HepG2 (cell line): Measurements from ENCODE around the gene CPNE5. TPM values are rescaled to one million over a fixed set of nuclear protein-coding genes. Genes with fewer than 3 reads are reported as not detected.

Experiments used
- ATAC-seq: fragments of 200-7000 bp; cut with Tn5 transposase; 3 replicates; pipeline ENCODE4 v1.9.1; 2020; ENCODE audit warnings: mild to moderate bottlenecking, moderate library complexity
- BruUV-seq: library from RNA; stranded (reverse); fragments of 400-500 nt; replicated peaks from 2 replicates; lab custom pipeline; 2021; lab: Mats Ljungman, UMichigan
- CTCF ChIA-PET: fragments of 300-600 bp; formaldehyde crosslinking; extraction: SDS; loops from one replicate; lab custom pipeline; 2021; ENCODE audit warnings: low total read pairs, inconsistent platforms, low intra/inter-chr PET ratio; lab: Yijun Ruan, JAX
- POLR2A ChIA-PET: fragments of 350-600 bp; sonication (Branson Sonifier 250); formaldehyde crosslinking; loops from one replicate; lab custom pipeline; 2020; ENCODE audit warnings: antibody characterized with exemption, inconsistent platforms; lab: Yijun Ruan, JAX
- DNase-seq: peaks from one replicate; pipeline ENCODE4 v3.0.0-alpha.2; 2015; ENCODE audit warnings: low spot score
- FAIRE-seq: peaks from 3 replicates; lab custom pipeline; 2011; peaks lifted over from hg19 to GRCh38; lab: Jason Lieb, UNC
- H2AFZ ChIP-seq: one replicate; pipeline ENCODE4 v1.6.1; 2011; ENCODE audit warnings: low read length, inconsistent platforms
- H3K27ac ChIP-seq: fragments of 300-600 bp; 3 replicates; pipeline ENCODE4 v1.8.0; 2011; ENCODE audit warnings: mixed run types, mild to moderate bottlenecking, mixed read lengths, low read length, inconsistent platforms; ENCODE audit not compliant: insufficient read depth; ENCODE audit errors: extremely low read length
- H3K27me3 ChIP-seq, 2 experiments: fragments of 200-600 bp in 1 of 2; 2 replicates in 1 of 2; 3 replicates in 1 of 2; pipeline versions ENCODE4 v1.6.0 to v1.8.0; 2011; ENCODE audit warnings: low read length in 2 of 2, mild to moderate bottlenecking in 2 of 2, moderate library complexity in 2 of 2, inconsistent platforms in 1 of 2; ENCODE audit not compliant: insufficient read depth in 2 of 2, control insufficient read depth in 1 of 2
- H3K36me3 ChIP-seq, 2 experiments: fragments of 200-600 bp in 1 of 2; replicated peaks in 1 of 2; 2 replicates in 1 of 2; 3 replicates in 1 of 2; pipeline versions ENCODE4 v1.5.1 to v1.8.0; 2011; ENCODE audit warnings: low read length in 2 of 2, inconsistent platforms in 1 of 2; ENCODE audit not compliant: insufficient read depth in 2 of 2, control insufficient read depth in 1 of 2
- H3K4me1 ChIP-seq: 2 replicates; pipeline ENCODE4 v1.5.1; 2012; ENCODE audit warnings: low read length, inconsistent platforms; ENCODE audit not compliant: insufficient read depth
- H3K4me2 ChIP-seq: 2 replicates; pipeline ENCODE4 v1.6.0; 2011; ENCODE audit warnings: low read depth, low read length, inconsistent platforms
- H3K4me3 ChIP-seq, 3 experiments: fragments of 200-600 bp in 1 of 3; sonication (generic), shearing (Covaris generic) in 1 of 3; replicated peaks in 1 of 3; 2 replicates each; pipeline ENCODE4 v1.5.1; 2011 to 2016; ENCODE audit warnings: low read length in 3 of 3, inconsistent platforms in 2 of 3, low read depth in 2 of 3, mild to moderate bottlenecking in 2 of 3, control low read depth in 1 of 3, mixed read lengths in 1 of 3; ENCODE audit not compliant: insufficient read depth in 1 of 3
- H3K79me2 ChIP-seq: one replicate; pipeline ENCODE4 v1.6.1; 2011; ENCODE audit warnings: low read length, inconsistent platforms; ENCODE audit not compliant: insufficient read depth
- H3K9ac ChIP-seq: 2 replicates; pipeline ENCODE4 v1.6.0; 2011; ENCODE audit warnings: mild to moderate bottlenecking, low read depth, low read length, inconsistent platforms; ENCODE audit not compliant: insufficient read depth
- H3K9me3 ChIP-seq: 2 replicates; pipeline ENCODE4 v1.5.1; 2012; ENCODE audit warnings: mild to moderate bottlenecking, low read length
- H4K20me1 ChIP-seq: 2 replicates; pipeline ENCODE4 v1.6.0; 2011; ENCODE audit warnings: inconsistent platforms, mild to moderate bottlenecking, low read length, moderate library complexity; ENCODE audit not compliant: insufficient read depth
- BRD4 ChIP-seq: sonication (generic); formaldehyde crosslinking; IDR thresholded peaks from 2 replicates; pipeline ENCODE4 v1.4.0; 2020; ENCODE audit warnings: missing genetic modification reagents
- EEA1 ChIP-seq: sonication (generic); formaldehyde crosslinking; IDR thresholded peaks from 2 replicates; pipeline ENCODE4 v1.5.1; 2020; ENCODE audit warnings: mild to moderate bottlenecking, missing genetic modification reagents, borderline replicate concordance
- NCOA5 ChIP-seq: sonication (generic); formaldehyde crosslinking; IDR thresholded peaks from 2 replicates; pipeline ENCODE4 v1.4.0; 2020; ENCODE audit warnings: missing genetic modification reagents
- ZNF44 ChIP-seq: sonication (generic); formaldehyde crosslinking; IDR thresholded peaks from 2 replicates; pipeline ENCODE4 v1.5.1; 2020; ENCODE audit warnings: mild to moderate bottlenecking, missing genetic modification reagents
- ZNF816 ChIP-seq: sonication (generic); formaldehyde crosslinking; IDR thresholded peaks from 2 replicates; pipeline ENCODE4 v1.8.0; 2022; ENCODE audit warnings: missing genetic modification reagents, mild to moderate bottlenecking, borderline replicate concordance
- ZSCAN29 ChIP-seq: sonication (generic); formaldehyde crosslinking; conservative IDR thresholded peaks from 2 replicates; pipeline ENCODE4 v1.4.0; 2020; ENCODE audit warnings: mild to moderate bottlenecking, missing genetic modification reagents
- WGBS: methylation state at CpG from one replicate; pipeline ENCODE4 v1.1.6; 2017; ENCODE audit warnings: low lambda C conversion rate; 5-methylcytosine and 5-hydroxymethylcytosine counted together
- in situ Hi-C: cut with HindIII; loops from 2 replicates; pipeline ENCODE4 v1.10.0; 2017; ENCODE audit warnings: low pct_unique_long_range_greater_than_20kb; ENCODE audit not compliant: extremely low pct_ligation_motif_present
- intact Hi-C: fragments of 100-400 bp; cut with micrococcal nuclease; formaldehyde crosslinking; loops from one replicate; pipeline ENCODE4 v1.10.0; 2022; ENCODE audit not compliant: unreplicated experiment
- polyA plus RNA-seq, 8 experiments: library from polyadenylated mRNA; depleted of rRNA in 3 of 8; stranded (reverse) in 7 of 8; unstranded in 1 of 8; fragments of >200 nt; fragmentation: Illumina TruSeq in 4 of 8; extraction: Trizol in 4 of 8; gene quantifications; 2 replicates each; pipeline versions ENCODE4 v1.2.1 to v1.2.3, GENCODE V29; 2011 to 2016; ENCODE audit warnings: low read depth in 4 of 8, missing spikeins in 1 of 8, mixed read lengths in 1 of 8; ENCODE audit not compliant: insufficient read depth in 1 of 8
- total RNA-seq, 5 experiments: library from RNA; depleted of rRNA; stranded (reverse); fragments of >200 nt; fragmentation: Illumina TruSeq; extraction: Trizol; gene quantifications; 2 replicates each; pipeline ENCODE4 v1.2.3, GENCODE V29; 2016; ENCODE audit warnings: low read depth in 1 of 5
- TF ChIP-seq, protein P1 (sequence below): fragments of 450-650 bp; IDR thresholded peaks from 2 replicates; pipeline ENCODE4 v1.6.1; 2017; ENCODE audit warnings: mild to moderate bottlenecking
- TF ChIP-seq, protein P2 (sequence below): sonication (generic); formaldehyde crosslinking; IDR thresholded peaks from 2 replicates; pipeline ENCODE4 v1.5.0; 2020; ENCODE audit warnings: mild to moderate bottlenecking, missing genetic modification reagents
- TF ChIP-seq, protein P3 (sequence below): sonication (generic); formaldehyde crosslinking; IDR thresholded peaks from 2 replicates; pipeline ENCODE4 v1.8.0; 2022; ENCODE audit warnings: missing genetic modification reagents, mild to moderate bottlenecking, borderline replicate concordance

Gene CPNE5
- total and polyA plus RNA-seq, 2 of the 13 experiments (the other 11 are each of a cell fraction or from before 2014, with no cell fraction given), result 0.16 TPM; not detected in 1

DNA sequence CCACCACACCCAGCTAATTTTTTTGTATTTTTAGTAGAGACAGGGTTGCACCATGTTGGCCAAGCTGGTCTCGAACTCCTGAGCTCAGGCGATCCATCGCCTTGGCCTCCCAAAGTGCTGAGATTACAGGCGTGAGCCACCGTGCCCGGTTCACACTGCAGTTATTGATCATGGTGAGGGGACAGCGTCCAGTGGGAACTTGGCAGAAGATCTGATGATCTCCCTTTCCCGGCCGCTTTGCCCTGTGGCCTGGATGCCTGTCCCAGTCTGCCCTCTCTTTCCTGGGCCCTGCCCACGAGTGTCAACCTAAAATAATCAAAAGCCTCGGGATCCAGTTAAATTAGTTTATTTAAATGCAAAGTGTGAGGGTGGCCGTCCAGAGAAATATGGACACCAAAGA, 42.2 kb downstream of the CPNE5 start (continued):
- TF ChIP-seq, protein P1, sequence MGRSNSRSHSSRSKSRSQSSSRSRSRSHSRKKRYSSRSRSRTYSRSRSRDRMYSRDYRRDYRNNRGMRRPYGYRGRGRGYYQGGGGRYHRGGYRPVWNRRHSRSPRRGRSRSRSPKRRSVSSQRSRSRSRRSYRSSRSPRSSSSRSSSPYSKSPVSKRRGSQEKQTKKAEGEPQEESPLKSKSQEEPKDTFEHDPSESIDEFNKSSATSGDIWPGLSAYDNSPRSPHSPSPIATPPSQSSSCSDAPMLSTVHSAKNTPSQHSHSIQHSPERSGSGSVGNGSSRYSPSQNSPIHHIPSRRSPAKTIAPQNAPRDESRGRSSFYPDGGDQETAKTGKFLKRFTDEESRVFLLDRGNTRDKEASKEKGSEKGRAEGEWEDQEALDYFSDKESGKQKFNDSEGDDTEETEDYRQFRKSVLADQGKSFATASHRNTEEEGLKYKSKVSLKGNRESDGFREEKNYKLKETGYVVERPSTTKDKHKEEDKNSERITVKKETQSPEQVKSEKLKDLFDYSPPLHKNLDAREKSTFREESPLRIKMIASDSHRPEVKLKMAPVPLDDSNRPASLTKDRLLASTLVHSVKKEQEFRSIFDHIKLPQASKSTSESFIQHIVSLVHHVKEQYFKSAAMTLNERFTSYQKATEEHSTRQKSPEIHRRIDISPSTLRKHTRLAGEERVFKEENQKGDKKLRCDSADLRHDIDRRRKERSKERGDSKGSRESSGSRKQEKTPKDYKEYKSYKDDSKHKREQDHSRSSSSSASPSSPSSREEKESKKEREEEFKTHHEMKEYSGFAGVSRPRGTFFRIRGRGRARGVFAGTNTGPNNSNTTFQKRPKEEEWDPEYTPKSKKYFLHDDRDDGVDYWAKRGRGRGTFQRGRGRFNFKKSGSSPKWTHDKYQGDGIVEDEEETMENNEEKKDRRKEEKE, result no peak
- TF ChIP-seq ZNF816 (no peak), NCOA5 (no peak), ZSCAN29 (no peak), EEA1 (CRISPR knock-in tag) (no peak), BRD4 (CRISPR knock-in tag) (no peak)
- TF ChIP-seq, protein P2, sequence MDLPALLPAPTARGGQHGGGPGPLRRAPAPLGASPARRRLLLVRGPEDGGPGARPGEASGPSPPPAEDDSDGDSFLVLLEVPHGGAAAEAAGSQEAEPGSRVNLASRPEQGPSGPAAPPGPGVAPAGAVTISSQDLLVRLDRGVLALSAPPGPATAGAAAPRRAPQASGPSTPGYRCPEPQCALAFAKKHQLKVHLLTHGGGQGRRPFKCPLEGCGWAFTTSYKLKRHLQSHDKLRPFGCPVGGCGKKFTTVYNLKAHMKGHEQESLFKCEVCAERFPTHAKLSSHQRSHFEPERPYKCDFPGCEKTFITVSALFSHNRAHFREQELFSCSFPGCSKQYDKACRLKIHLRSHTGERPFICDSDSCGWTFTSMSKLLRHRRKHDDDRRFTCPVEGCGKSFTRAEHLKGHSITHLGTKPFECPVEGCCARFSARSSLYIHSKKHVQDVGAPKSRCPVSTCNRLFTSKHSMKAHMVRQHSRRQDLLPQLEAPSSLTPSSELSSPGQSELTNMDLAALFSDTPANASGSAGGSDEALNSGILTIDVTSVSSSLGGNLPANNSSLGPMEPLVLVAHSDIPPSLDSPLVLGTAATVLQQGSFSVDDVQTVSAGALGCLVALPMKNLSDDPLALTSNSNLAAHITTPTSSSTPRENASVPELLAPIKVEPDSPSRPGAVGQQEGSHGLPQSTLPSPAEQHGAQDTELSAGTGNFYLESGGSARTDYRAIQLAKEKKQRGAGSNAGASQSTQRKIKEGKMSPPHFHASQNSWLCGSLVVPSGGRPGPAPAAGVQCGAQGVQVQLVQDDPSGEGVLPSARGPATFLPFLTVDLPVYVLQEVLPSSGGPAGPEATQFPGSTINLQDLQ (CRISPR knock-in tag), result no peak

DNA sequence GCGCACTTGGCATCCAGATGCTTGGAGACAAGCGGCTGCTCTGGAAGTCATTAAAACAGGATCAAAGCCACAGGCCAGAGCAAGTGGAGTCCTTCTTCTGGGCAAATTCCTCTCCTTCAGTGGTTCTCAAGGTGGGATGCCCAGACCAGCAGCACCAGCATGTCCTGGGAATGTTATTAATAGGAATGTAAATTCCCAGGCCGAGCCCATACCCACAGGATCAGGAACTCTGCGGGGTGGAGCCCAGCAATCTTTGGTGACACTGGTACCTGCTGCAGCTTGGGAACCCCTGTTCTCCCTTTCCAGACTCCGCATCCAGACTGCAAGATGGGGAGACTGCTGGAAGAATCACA, 44.6 kb downstream of the CPNE5 start:
- intact Hi-C loops, result no loop called here

More for the DNA sequence above, 44.6 kb downstream of the CPNE5 start:
- no peak overlapping the region for H3K9ac ChIP-seq
- in situ Hi-C loops, result no loop called here
- H3K27ac ChIP-seq, result no peak overlapping the region
- no peak overlapping the region for H3K4me3 ChIP-seq
- TF ChIP-seq, protein P3, sequence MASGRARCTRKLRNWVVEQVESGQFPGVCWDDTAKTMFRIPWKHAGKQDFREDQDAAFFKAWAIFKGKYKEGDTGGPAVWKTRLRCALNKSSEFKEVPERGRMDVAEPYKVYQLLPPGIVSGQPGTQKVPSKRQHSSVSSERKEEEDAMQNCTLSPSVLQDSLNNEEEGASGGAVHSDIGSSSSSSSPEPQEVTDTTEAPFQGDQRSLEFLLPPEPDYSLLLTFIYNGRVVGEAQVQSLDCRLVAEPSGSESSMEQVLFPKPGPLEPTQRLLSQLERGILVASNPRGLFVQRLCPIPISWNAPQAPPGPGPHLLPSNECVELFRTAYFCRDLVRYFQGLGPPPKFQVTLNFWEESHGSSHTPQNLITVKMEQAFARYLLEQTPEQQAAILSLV (CRISPR knock-in tag), result no peak
- no peak for TF ChIP-seq BRD4 (CRISPR knock-in tag)
- no peak for TF ChIP-seq ZNF44 (CRISPR knock-in tag)
- peaks cover 14 to 72% of the 10 kb centered on the region in 2 experiments; a peak in 4 of 5 replicates for H3K27me3 ChIP-seq
- H2AFZ ChIP-seq, result no peak overlapping the region
- FAIRE-seq (no peak), ATAC-seq (no peak), DNase-seq (no peak)
- POLR2A ChIA-PET, result no interaction called here
- H3K4me1 ChIP-seq, result no peaks in the 10 kb centered on the region
- H3K9me3 ChIP-seq, result no peaks in the 10 kb centered on the region
- H3K79me2 ChIP-seq, result no peaks in the 10 kb centered on the region
- no peaks in the 10 kb centered on the region for H4K20me1 ChIP-seq
- H3K36me3 ChIP-seq, result no peaks in the 10 kb centered on the region
- H3K4me2 ChIP-seq, result no peak overlapping the region
- BruUV-seq, result no TSS peak
- WGBS, result 55% methylated on average over 5 of the region's 5 CpGs
- CTCF ChIA-PET, result no interaction called here
